Epithelial cell of proximal tubule (primary cell): Measurements from ENCODE around the gene EXOC7. TPM values are rescaled to one million over a fixed set of nuclear protein-coding genes. Genes with fewer than 3 reads are reported as not detected.
A peak's percentile ranks its signal among the peaks of the same experiment; 100 is the strongest.

Source experiments
- DNase-seq: peaks from one replicate; pipeline ENCODE4 v3.0.0-alpha.2; 2011; ENCODE audit warnings: low read depth
- H3K4me3 ChIP-seq: 2 replicates; pipeline ENCODE4 v1.5.1; 2011; ENCODE audit warnings: low read depth, mild to moderate bottlenecking, low read length
- total RNA-seq: library from RNA; depleted of rRNA; stranded (reverse); fragments of >200 nt; gene quantifications from 2 replicates; pipeline ENCODE4 v1.2.3, GENCODE V29; 2015
- TF ChIP-seq, protein P1 (sequence below): conservative IDR thresholded peaks from 2 replicates; pipeline ENCODE4 v1.5.1; 2012; ENCODE audit warnings: low read depth, mild to moderate bottlenecking, low read length

The EXOC7 gene
- total RNA-seq, 1 donor from 2014 or later: 39.6 TPM

DNA sequence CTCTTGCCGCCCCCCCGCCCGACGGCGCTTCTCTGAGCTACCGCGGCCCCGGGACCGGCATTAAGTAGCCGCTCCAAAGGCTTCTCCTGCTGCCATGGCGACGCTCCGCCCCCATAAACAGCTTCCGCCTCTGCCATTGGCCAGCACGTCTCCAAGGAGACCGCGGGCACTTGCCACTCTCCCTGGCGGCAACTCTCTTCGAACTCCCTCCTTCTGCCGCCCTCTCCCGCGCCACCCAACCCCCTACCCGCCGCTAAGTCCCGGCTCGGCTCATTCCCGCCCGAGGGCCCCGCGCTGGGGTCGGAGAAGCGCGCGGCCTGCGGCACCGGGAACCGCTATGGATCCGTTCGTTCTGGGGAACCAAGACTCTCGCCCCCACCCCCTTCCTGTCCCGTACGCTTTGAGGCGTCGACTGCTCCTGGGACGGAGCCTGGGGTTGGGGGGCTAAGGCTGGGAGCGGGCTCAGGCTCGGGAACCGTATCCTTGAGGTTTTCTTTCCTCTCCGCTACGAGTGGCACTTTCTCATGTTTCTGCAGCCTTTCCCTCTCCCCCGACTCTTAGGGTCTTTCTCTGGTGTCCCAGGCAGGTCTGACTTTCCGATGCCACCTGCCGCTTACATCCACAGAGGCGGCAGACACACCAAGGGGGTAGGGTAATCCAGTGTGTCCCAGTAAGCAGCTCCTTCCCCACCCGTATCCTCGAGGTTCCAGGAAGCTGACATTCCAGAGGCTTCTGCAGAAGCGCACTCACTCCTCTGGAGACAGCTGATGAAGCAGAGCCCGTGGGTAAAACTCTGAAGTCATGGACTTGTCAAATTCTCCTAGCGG is 37.8 kb upstream of the EXOC7 start, which contains the start of gene FOXJ1:
FOXJ1 (minus strand) TSS at position 34 of the 827 bp plus-strand sequence. CDS start 850 bp downstream, outside the sequence.
- TF ChIP-seq, protein P1, sequence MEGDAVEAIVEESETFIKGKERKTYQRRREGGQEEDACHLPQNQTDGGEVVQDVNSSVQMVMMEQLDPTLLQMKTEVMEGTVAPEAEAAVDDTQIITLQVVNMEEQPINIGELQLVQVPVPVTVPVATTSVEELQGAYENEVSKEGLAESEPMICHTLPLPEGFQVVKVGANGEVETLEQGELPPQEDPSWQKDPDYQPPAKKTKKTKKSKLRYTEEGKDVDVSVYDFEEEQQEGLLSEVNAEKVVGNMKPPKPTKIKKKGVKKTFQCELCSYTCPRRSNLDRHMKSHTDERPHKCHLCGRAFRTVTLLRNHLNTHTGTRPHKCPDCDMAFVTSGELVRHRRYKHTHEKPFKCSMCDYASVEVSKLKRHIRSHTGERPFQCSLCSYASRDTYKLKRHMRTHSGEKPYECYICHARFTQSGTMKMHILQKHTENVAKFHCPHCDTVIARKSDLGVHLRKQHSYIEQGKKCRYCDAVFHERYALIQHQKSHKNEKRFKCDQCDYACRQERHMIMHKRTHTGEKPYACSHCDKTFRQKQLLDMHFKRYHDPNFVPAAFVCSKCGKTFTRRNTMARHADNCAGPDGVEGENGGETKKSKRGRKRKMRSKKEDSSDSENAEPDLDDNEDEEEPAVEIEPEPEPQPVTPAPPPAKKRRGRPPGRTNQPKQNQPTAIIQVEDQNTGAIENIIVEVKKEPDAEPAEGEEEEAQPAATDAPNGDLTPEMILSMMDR: no peak
- peak within 1 kb of the TSS; percentile 62 for H3K4me3 ChIP-seq
- DNase-seq: no peak

DNA sequence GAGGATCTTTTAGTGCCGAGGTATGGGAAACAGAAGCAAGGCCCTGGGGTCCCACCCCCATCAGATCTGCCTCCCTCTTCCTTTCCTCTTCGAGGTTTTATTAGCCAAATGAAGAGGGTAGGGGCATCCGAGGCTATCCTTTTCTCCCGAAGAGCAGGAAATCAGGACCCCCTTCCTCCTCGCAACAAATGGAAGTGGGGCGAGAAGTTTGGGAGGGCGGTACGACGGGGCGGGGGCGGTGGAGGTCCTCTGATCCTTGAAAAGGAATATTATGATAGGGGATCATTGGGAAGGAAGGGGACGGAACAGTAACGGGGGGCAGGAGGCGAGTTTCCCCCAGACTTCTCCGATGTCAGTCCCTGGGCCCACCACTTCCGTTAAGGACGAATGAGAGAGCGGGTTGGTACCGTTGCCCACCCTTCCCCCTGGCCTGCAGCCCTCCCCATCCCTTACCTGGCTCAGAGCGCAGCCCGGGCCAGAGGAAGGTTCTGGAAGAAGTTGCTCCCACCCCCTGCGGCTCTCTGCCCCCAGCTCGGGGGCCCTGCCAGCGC is 37.1 kb upstream of the EXOC7 start:
- peak overlapping the region; percentile 62 for H3K4me3 ChIP-seq
- no peak for DNase-seq
- TF ChIP-seq, protein P1: no peak

DNA sequence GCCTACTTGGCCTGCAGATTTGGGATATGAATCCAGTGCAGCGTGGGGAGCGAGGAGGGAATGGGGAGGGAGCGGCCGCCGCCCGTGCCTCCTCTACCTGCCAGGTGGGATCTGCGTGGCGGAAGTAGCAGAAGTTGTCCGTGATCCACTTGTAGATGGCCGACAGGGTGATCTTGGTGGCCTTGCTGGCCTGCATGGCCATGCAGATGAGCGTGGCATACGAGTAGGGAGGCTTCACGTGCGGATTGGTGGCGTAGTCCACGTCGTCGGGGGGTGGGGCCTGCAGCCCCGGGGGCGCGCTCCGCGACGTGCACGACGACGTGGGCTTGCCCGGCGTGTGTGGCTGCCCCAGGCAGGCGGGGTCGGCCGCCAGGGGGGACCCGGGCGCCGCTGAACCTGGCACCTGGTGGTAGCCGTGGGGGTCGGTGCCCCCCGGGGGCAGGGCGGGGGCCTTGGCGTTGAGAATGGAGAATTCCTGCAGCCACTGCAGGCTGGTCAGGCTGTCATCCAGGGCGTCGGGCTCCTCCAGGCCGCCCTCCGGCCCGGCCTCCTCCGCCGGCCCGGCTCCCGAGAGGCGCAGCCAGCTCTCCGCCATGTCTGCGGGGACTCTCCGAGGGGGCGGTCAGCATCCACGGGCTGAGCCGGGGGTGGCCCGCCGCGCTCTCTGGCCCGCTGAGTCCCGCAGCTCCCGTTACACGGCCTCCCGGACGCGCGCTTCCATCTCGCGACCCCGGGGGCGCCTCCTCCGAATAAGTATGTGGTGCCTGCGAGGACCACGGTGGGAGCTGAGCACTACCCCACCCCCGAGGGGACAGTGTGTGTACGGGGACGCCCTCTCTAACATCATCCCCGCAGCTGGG is 36.4 kb upstream of the EXOC7 start:
- H3K4me3 ChIP-seq: no peak overlapping the region
- TF ChIP-seq, protein P1: no peak
- DNase-seq: no peak

DNA sequence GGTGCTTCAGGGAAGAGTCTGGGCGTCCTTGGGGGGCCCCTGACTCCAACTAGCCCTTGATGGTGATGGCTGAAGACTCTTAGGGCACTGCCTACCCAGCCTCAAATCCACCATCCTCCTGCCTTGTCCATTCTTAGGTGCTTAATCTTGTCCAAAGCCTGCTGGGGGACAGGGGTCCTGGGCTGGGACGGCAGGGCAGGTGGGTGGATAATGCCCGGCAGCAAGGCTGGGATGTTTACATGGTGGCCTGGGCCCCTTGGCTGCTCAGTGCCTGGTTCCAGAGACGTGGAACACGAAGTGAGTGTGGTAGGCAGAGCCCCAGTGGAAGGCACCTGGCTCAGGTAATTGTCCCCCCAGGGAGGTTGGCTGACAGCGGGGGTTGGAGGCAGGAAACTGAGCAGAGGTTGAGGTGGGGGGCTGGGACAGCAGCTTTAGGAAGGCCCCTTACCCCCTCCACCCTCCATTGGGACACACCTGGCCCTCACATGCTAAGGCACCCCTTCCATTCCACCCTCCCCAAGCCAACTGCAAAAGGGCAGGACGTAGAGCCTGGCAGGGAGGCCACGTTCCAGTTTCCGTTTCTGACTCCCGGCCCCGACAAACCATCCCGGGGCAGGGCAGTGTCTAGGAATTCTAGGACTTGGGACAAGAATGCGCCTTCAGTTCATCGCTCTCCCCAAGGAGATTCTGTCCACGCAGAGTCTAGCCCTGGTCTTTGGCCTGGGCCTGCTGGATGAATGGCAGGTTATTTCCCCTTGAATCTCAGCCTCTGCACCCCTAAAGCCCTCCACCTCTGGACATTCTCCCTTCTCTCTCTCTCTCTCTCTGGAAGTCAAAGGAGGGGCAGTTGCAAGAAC is 35.5 kb upstream of the EXOC7 start:
- TF ChIP-seq, protein P1: no peak
- H3K4me3 ChIP-seq: peak overlapping the region; percentile 30
- DNase-seq: no peak

DNA sequence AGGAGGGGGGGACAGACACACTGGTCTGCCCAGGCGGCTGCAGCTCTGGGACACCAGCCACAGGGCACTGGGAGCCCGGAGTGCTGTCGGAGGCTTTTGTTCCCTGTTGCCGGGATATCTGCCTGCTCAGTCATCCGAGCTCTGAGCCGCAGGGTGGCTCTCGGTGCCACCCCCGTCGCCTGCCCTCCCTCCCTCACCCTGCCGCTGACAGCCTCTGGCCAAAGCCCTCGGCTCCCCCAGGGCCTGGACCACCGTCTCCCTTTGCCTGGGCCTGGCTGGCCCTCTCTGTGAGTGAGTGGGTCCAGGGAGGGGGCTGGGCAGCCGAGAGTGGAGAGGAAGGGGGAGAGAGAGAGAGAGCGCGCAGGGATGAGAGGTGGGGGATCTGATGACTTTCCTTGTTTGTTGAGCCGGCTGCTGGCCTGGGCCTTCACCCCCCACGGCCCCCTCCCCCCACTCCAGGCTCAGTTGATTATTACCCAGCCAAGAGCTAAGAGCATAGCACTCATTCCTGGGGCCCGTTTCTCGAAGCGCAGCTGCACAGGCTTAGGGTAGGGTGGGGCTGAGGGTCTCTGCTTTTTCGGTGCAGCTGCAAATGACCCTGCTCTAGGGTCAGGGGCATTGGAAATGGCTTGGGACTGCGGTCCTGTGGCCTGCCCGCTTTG is 34.8 kb upstream of the EXOC7 start:
- peak overlapping the region; percentile 30 for H3K4me3 ChIP-seq
- TF ChIP-seq, protein P1: no peak
- DNase-seq: no peak
